GM12878 (cell line): ENCODE data around the gene SSH2. TPM values are rescaled to one million over a fixed set of nuclear protein-coding genes. Genes with fewer than 3 reads are reported as not detected.

Experiments
- ATAC-seq: fragments of 200-7000 bp; cut with Tn5 transposase; 3 replicates; pipeline ENCODE4 v1.9.1; 2020; ENCODE audit warnings: mild to moderate bottlenecking, moderate library complexity
- BruUV-seq: library from RNA; stranded (reverse); fragments of 400-500 nt; replicated peaks from 2 replicates; lab custom pipeline; 2021; lab: Mats Ljungman, UMichigan
- CTCF ChIA-PET: fragments of 300-600 bp; sonication (Branson Sonifier 250); formaldehyde crosslinking; extraction: SDS; loops from one replicate; lab custom pipeline; 2021; ENCODE audit warnings: inconsistent platforms; lab: Yijun Ruan, JAX
- POLR2A ChIA-PET: fragments of 350-600 bp; formaldehyde crosslinking; extraction: SDS; loops from one replicate; lab custom pipeline; 2021; ENCODE audit warnings: inconsistent platforms; lab: Charles Lee
- RAD21 ChIA-PET: fragments of 300-600 bp; sonication (Branson Sonifier 250); formaldehyde crosslinking; loops from one replicate; lab custom pipeline; 2023; ENCODE audit warnings: antibody characterized with exemption; ENCODE audit not compliant: unreplicated experiment; lab: Charles Lee
- SMC1A ChIA-PET: fragments of 300-600 bp; sonication (Branson Sonifier 250); formaldehyde crosslinking; loops from one replicate; lab custom pipeline; 2023; ENCODE audit not compliant: unreplicated experiment, uncharacterized antibody; lab: Charles Lee
- DNase-seq: peaks from one replicate; pipeline ENCODE4 v3.0.0-alpha.2; 2011; ENCODE audit warnings: low read depth, low spot score
- FAIRE-seq: peaks from 3 replicates; lab custom pipeline; 2011; peaks lifted over from hg19 to GRCh38; lab: Jason Lieb, UNC
- H2AFZ ChIP-seq: 2 replicates; pipeline ENCODE4 v1.6.0; 2011; ENCODE audit warnings: low read depth, low read length, control low read depth; ENCODE audit not compliant: control insufficient read depth
- H3K27ac ChIP-seq: 2 replicates; pipeline ENCODE4 v1.5.1; 2011; ENCODE audit warnings: control low read depth; ENCODE audit not compliant: control insufficient read depth, insufficient read depth
- H3K27me3 ChIP-seq, 2 experiments: replicated peaks in 1 of 2; 2 replicates each; pipeline versions ENCODE4 v1.6.0 to v1.6.1; 2011; ENCODE audit warnings: low read length in 1 of 2; ENCODE audit not compliant: control insufficient read depth in 2 of 2, insufficient read depth in 2 of 2
- H3K36me3 ChIP-seq, 2 experiments: 2 replicates each; pipeline ENCODE4 v1.5.1; 2011; ENCODE audit warnings: low read length in 1 of 2; ENCODE audit not compliant: control insufficient read depth in 2 of 2, insufficient read depth in 2 of 2
- H3K4me1 ChIP-seq: 2 replicates; pipeline ENCODE4 v1.6.1; 2011; ENCODE audit warnings: mild to moderate bottlenecking, low read length, moderate library complexity, mixed read lengths; ENCODE audit not compliant: control insufficient read depth, insufficient read depth
- H3K4me2 ChIP-seq: 2 replicates; pipeline ENCODE4 v1.6.0; 2011; ENCODE audit warnings: control low read depth; ENCODE audit not compliant: control insufficient read depth, insufficient read depth
- H3K4me3 ChIP-seq: fragments of 200-600 bp; sonication (generic); 2 replicates; pipeline ENCODE4 v1.5.1; 2016
- H3K79me2 ChIP-seq: 2 replicates; pipeline ENCODE4 v1.6.0; 2011; ENCODE audit warnings: low read length; ENCODE audit not compliant: control insufficient read depth, insufficient read depth
- H3K9ac ChIP-seq: 2 replicates; pipeline ENCODE4 v1.8.0; 2011; ENCODE audit warnings: low read length, control low read depth, mixed read lengths; ENCODE audit not compliant: control insufficient read depth, insufficient read depth
- H3K9me3 ChIP-seq: replicated peaks from 3 replicates; pipeline ENCODE4 v1.5.1; 2011; ENCODE audit warnings: mild to moderate bottlenecking, low read length; ENCODE audit not compliant: control insufficient read depth, insufficient read depth
- H4K20me1 ChIP-seq: 2 replicates; pipeline ENCODE4 v1.6.0; 2011; ENCODE audit not compliant: control insufficient read depth, insufficient read depth
- ASH2L ChIP-seq: fragments of 300-600, 200-600 bp; sonication (generic); IDR thresholded peaks from 2 replicates; pipeline ENCODE4 v1.6.1; 2017; ENCODE audit warnings: low read depth, mild to moderate bottlenecking, borderline replicate concordance
- CHD1 ChIP-seq: IDR thresholded peaks from 2 replicates; pipeline ENCODE4 v1.6.1; 2012; ENCODE audit warnings: low read depth, low read length, improper control_type of control experiment
- EP300 ChIP-seq, 2 experiments: fragments of 150-350 bp in 1 of 2; IDR thresholded peaks; 2 replicates each; pipeline ENCODE4 v1.6.1; 2011 to 2012; ENCODE audit warnings: low read depth in 2 of 2, low read length in 2 of 2, borderline replicate concordance in 1 of 2, improper control_type of control experiment in 1 of 2, inconsistent platforms in 1 of 2; ENCODE audit not compliant: control insufficient read depth in 1 of 2
- GATAD2B ChIP-seq: fragments of 450-650 bp; conservative IDR thresholded peaks from 2 replicates; pipeline ENCODE4 v1.6.1; 2017; ENCODE audit warnings: low read depth, mild to moderate bottlenecking, moderate library complexity
- IRF4 ChIP-seq: IDR thresholded peaks from 2 replicates; pipeline ENCODE4 v1.6.1; 2011; ENCODE audit warnings: low read depth, low read length
- JUNB ChIP-seq: IDR thresholded peaks from 2 replicates; pipeline ENCODE4 v1.6.1; 2016; ENCODE audit warnings: antibody characterized with exemption, mild to moderate bottlenecking
- KAT2A ChIP-seq: conservative IDR thresholded peaks from 2 replicates; pipeline ENCODE4 v1.6.1; 2011; ENCODE audit warnings: low read depth, low read length; ENCODE audit not compliant: control insufficient read depth
- LARP7 ChIP-seq: fragments of 450-650 bp; IDR thresholded peaks from 2 replicates; pipeline ENCODE4 v1.6.1; 2017; ENCODE audit warnings: mild to moderate bottlenecking
- NFYA ChIP-seq: IDR thresholded peaks from 2 replicates; pipeline ENCODE4 v1.6.1; 2011; ENCODE audit warnings: low read depth, mild to moderate bottlenecking, low read length, improper control_type of control experiment, borderline replicate concordance
- PML ChIP-seq: IDR thresholded peaks from 2 replicates; pipeline ENCODE4 v1.6.1; 2012; ENCODE audit warnings: low read length, inconsistent platforms
- SREBF2 ChIP-seq: IDR thresholded peaks from 2 replicates; pipeline ENCODE4 v1.6.1; 2012; ENCODE audit warnings: mild to moderate bottlenecking, low read length
- SUPT20H ChIP-seq: IDR thresholded peaks from 2 replicates; pipeline ENCODE4 v1.6.1; 2011; ENCODE audit warnings: low read depth, mild to moderate bottlenecking, low read length, moderate library complexity, borderline replicate concordance; ENCODE audit not compliant: control insufficient read depth
- TCF3 ChIP-seq: IDR thresholded peaks from 2 replicates; pipeline ENCODE4 v1.6.1; 2012; ENCODE audit warnings: low read depth, mild to moderate bottlenecking, low read length, borderline replicate concordance; ENCODE audit not compliant: insufficient read depth
- YBX1 ChIP-seq: fragments of 450-650 bp; IDR thresholded peaks from 2 replicates; pipeline ENCODE4 v1.6.1; 2016; ENCODE audit warnings: antibody characterized with exemption
- ZNF207 ChIP-seq: fragments of 450-650 bp; IDR thresholded peaks from 2 replicates; pipeline ENCODE4 v1.6.1; 2014; ENCODE audit warnings: antibody characterized with exemption, mild to moderate bottlenecking, borderline replicate concordance
- ZNF274 ChIP-seq: IDR thresholded peaks from one replicate; pipeline ENCODE4 v1.8.0; 2011; ENCODE audit not compliant: insufficient read length, insufficient read depth
- ZNF592 ChIP-seq: fragments of 450-650 bp; IDR thresholded peaks from 2 replicates; pipeline ENCODE4 v1.6.1; 2017; ENCODE audit warnings: mild to moderate bottlenecking, moderate library complexity
- WGBS: methylation state at CpG from one replicate; pipeline ENCODE4 v1.1.6; 2016; ENCODE audit warnings: low lambda C conversion rate; ENCODE audit not compliant: insufficient replicate concordance, insufficient coverage; ENCODE audit errors: missing lambda C conversion rate; 5-methylcytosine and 5-hydroxymethylcytosine counted together
- in situ Hi-C: fragments of 300-500 bp; cut with MboI; formaldehyde crosslinking; loops from 9 replicates; pipeline ENCODE4 v1.14.3; 2018; ENCODE audit warnings: mixed read lengths
- intact Hi-C: fragments of 100-400 bp; cut with micrococcal nuclease; formaldehyde crosslinking; loops from one replicate; pipeline ENCODE4 v1.14.2; 2022; ENCODE audit not compliant: unreplicated experiment
- polyA plus RNA-seq, 11 experiments: library from polyadenylated mRNA; depleted of rRNA in 4 of 11; unstranded in 6 of 11; stranded (reverse) in 5 of 11; fragments of >200 nt; fragmentation: Nextera tagmentation in 4 of 11; fragmentation: Illumina TruSeq in 1 of 11; extraction: Ambion mirVana in 4 of 11; extraction: Trizol in 1 of 11; gene quantifications; 1 replicate in 1 of 11; 2 replicates in 10 of 11; pipeline versions ENCODE4 v1.2.1 to v1.2.3, GENCODE V29; 2011 to 2016; ENCODE audit warnings: inconsistent platforms in 2 of 11, missing spikeins in 2 of 11, low read depth in 1 of 11
- total RNA-seq, 4 experiments: library from RNA; depleted of rRNA in 3 of 4; stranded (reverse); fragments of >200 nt in 3 of 4; fragmentation: Illumina TruSeq in 1 of 4; extraction: Trizol in 1 of 4; gene quantifications; 2 replicates each; pipeline versions ENCODE4 v1.2.1 to v1.2.3, GENCODE V29; 2013 to 2021
- TF ChIP-seq, protein P1 (sequence below): IDR thresholded peaks from 2 replicates; pipeline ENCODE4 v1.6.1; 2011; ENCODE audit warnings: low read depth, low read length, improper control_type of control experiment, borderline replicate concordance

SSH2 gene
- total and polyA plus RNA-seq, 10 of the 15 experiments (the other 5 are each of a cell fraction or from before 2014, with no cell fraction given): 9.3 to 65.9 (median 34.0) TPM

GRCh38 chr17:29748400-29748799, 181.6 kb downstream of the SSH2 start:
- no TSS peak for BruUV-seq
- peaks cover 0 to 10% of the 10 kb centered on the region in 2 experiments; a peak in 3 of 4 replicates for H3K36me3 ChIP-seq
- H3K27ac ChIP-seq: no peak overlapping the region
- ChIA-PET POLR2A (interaction anchor here (0.6 to 2.6 kb wide), 4 partner anchors 12 to 27 kb away, joined by 3 to 9 read pairs (median 4); no protein-coding TSS in a partner anchor), RAD21 (interaction anchor here (0.7 to 7.5 kb wide), 2 partner anchors 8 to 25 kb away, joined by 3 to 28 read pairs; no protein-coding TSS in a partner anchor), SMC1A (interaction anchor here (0.9 to 4.4 kb wide), 6 partner anchors 9 to 43 kb away, joined by 3 to 25 read pairs (median 8); no protein-coding TSS in a partner anchor), CTCF (interaction anchor here (0.6 to 3.1 kb wide), 6 partner anchors 9 to 529 kb away, joined by 3 to 12 read pairs (median 4); no protein-coding TSS in a partner anchor)
- H4K20me1 ChIP-seq: no peaks in the 10 kb centered on the region
- in situ Hi-C loops: no loop called here
- peaks cover 85% of the 10 kb centered on the region for H3K79me2 ChIP-seq
- ATAC-seq (no peak), FAIRE-seq (no peak)
- H2AFZ ChIP-seq: no peak overlapping the region
- no peak overlapping the region; the same call in 1 of the 2 replicates for H3K4me3 ChIP-seq
- H3K9ac ChIP-seq: no peak overlapping the region
- TF ChIP-seq SUPT20H (no peak), TCF3 (no peak), KAT2A (no peak), GATAD2B (no peak), ZNF274 (no peak), ZNF592 (no peak), IRF4 (no peak), EP300 (IDR thresholded peaks at IDR 0.05; ENCODE audit: borderline replicate concordance in 1 of 2, control insufficient read depth in 1 of 2, low read depth in 2 of 2, low read length in 2 of 2) (no peak), PML (no peak), ZNF207 (no peak), CHD1 (no peak), LARP7 (no peak), ASH2L (no peak), NFYA (no peak), YBX1 (no peak), JUNB (no peak), SREBF2 (no peak)
- TF ChIP-seq, protein P1, sequence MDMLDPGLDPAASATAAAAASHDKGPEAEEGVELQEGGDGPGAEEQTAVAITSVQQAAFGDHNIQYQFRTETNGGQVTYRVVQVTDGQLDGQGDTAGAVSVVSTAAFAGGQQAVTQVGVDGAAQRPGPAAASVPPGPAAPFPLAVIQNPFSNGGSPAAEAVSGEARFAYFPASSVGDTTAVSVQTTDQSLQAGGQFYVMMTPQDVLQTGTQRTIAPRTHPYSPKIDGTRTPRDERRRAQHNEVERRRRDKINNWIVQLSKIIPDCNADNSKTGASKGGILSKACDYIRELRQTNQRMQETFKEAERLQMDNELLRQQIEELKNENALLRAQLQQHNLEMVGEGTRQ: no peak
- TF ChIP-seq, all 136 proteins: peak for 0
- H3K9me3 ChIP-seq: no peaks in the 10 kb centered on the region
- intact Hi-C loops: no loop called here
- DNase-seq: no peak
- H3K4me2 ChIP-seq: no peak overlapping the region
- H3K4me1 ChIP-seq: peaks cover 13% of the 10 kb centered on the region
- 88% methylated on average over 1 of the region's 1 CpG for WGBS
- H3K27me3 ChIP-seq: no peaks in the 10 kb centered on the region
